Hepatocyte (in vitro differentiated cells): ENCODE measurements around the gene CALHM6. TPM values are rescaled to one million over a fixed set of nuclear protein-coding genes. Genes with fewer than 3 reads are reported as not detected.
A peak's percentile ranks its signal among the peaks of the same experiment; 100 is the strongest.

Experiments
- DNase-seq: peaks from one replicate; pipeline ENCODE4 v3.0.0-alpha.2; 2016; ENCODE audit warnings: low spot score
- H2AFZ ChIP-seq: fragments of 200-600 bp; sonication (generic); 2 replicates; pipeline ENCODE4 v1.6.0; 2016; ENCODE audit warnings: antibody characterized with exemption, mild to moderate bottlenecking
- H3K27ac ChIP-seq: fragments of 200-600 bp; sonication (generic); 2 replicates; pipeline ENCODE4 v1.5.1; 2016; ENCODE audit warnings: mild to moderate bottlenecking
- H3K27me3 ChIP-seq: fragments of 200-600 bp; sonication (generic); 2 replicates; pipeline ENCODE4 v1.6.1; 2016
- H3K36me3 ChIP-seq: fragments of 200-600 bp; sonication (generic); replicated peaks from 2 replicates; pipeline ENCODE4 v1.5.1; 2016; ENCODE audit warnings: low read depth; ENCODE audit not compliant: insufficient read depth
- H3K4me1 ChIP-seq: fragments of 200-600 bp; sonication (generic); 2 replicates; pipeline ENCODE4 v1.5.1; 2016; ENCODE audit warnings: mild to moderate bottlenecking, moderate library complexity; ENCODE audit not compliant: insufficient read depth
- H3K4me2 ChIP-seq: fragments of 200-600 bp; sonication (generic); 2 replicates; pipeline ENCODE4 v1.6.0; 2016
- H3K4me3 ChIP-seq: fragments of 200-600 bp; sonication (generic); 2 replicates; pipeline ENCODE4 v1.5.1; 2016; ENCODE audit warnings: mild to moderate bottlenecking
- H3K79me2 ChIP-seq: fragments of 200-600 bp; sonication (generic); 2 replicates; pipeline ENCODE4 v1.6.0; 2017; ENCODE audit warnings: mild to moderate bottlenecking
- H3K9me2 ChIP-seq: fragments of 200-600 bp; sonication (generic); replicated peaks from 2 replicates; pipeline ENCODE4 v1.6.0; 2017; ENCODE audit warnings: mild to moderate bottlenecking; ENCODE audit not compliant: insufficient read depth
- H3K9me3 ChIP-seq: fragments of 200-600 bp; sonication (generic); 2 replicates; pipeline ENCODE4 v1.5.1; 2016; ENCODE audit warnings: low read depth, mild to moderate bottlenecking
- H4K20me1 ChIP-seq: fragments of 200-600 bp; sonication (generic); 2 replicates; pipeline ENCODE4 v1.6.0; 2016; ENCODE audit warnings: mild to moderate bottlenecking; ENCODE audit not compliant: insufficient read depth, poor library complexity, severe bottlenecking
- CTCF ChIP-seq: fragments of 200-600 bp; sonication (generic); IDR thresholded peaks from 2 replicates; pipeline ENCODE4 v1.5.1; 2016; ENCODE audit warnings: antibody characterized with exemption, mild to moderate bottlenecking; ENCODE audit not compliant: poor library complexity
- EZH2 ChIP-seq: fragments of 200-600 bp; sonication (generic); IDR thresholded peaks from 2 replicates; pipeline ENCODE4 v1.6.1; 2016; ENCODE audit warnings: antibody characterized with exemption, mild to moderate bottlenecking, borderline replicate concordance
- EZH2phosphoT487 ChIP-seq: fragments of 200-600 bp; sonication (generic); IDR thresholded peaks from one replicate; pipeline ENCODE4 v1.6.1; 2018; ENCODE audit warnings: antibody characterized with exemption, mild to moderate bottlenecking, low read depth, moderate library complexity; ENCODE audit not compliant: unreplicated experiment, severe bottlenecking
- WGBS: methylation state at CpG from one replicate; pipeline ENCODE4 v1.1.6; 2016; ENCODE audit warnings: low lambda C conversion rate; ENCODE audit errors: missing lambda C conversion rate; 5-methylcytosine and 5-hydroxymethylcytosine counted together
- polyA plus RNA-seq: library from polyadenylated mRNA; unstranded; fragments of >200 nt; fragmentation: Nextera tagmentation; extraction: Ambion mirVana; gene quantifications from 2 replicates; pipeline ENCODE4 v1.2.1, GENCODE V29; 2016
- total RNA-seq: library from RNA; depleted of rRNA; stranded (reverse); fragments of >200 nt; gene quantifications from 2 replicates; pipeline ENCODE4 v1.2.3, GENCODE V29; 2014

Gene CALHM6
- total and polyA plus RNA-seq, 2 experiments from 2014 or later, result 0.50 to 0.83 TPM

GRCh38 chr6:116507324-116507723, 46.1 kb downstream of the CALHM6 start:
- WGBS, result 91% methylated on average over 3 of the region's 3 CpGs
- Histone ChIP-seq H3K4me1 (no peaks in the 10 kb centered on the region), H3K27me3 (no peaks in the 10 kb centered on the region), H3K27ac (no peak overlapping the region), H3K79me2 (no peaks in the 10 kb centered on the region), H3K9me3 (no peaks in the 10 kb centered on the region), H2AFZ (no peak overlapping the region), H3K4me3 (no peak overlapping the region), H4K20me1 (no peaks in the 10 kb centered on the region), H3K4me2 (no peak overlapping the region), H3K36me3 (no peaks in the 10 kb centered on the region), H3K9me2 (no peaks in the 10 kb centered on the region)
- no peak for DNase-seq
- TF ChIP-seq CTCF, result no peak
- no peak for TF ChIP-seq EZH2phosphoT487
- TF ChIP-seq EZH2, result no peak

- Histone ChIP-seq H3K9me2 (no peaks in the 10 kb centered on the region), H4K20me1 (no peaks in the 10 kb centered on the region)
These were observed 47.4 kb downstream of the CALHM6 start for GRCh38 chr6:116508527-116508926.

GRCh38 chr6:116511424-116512110, 50.4 kb downstream of the CALHM6 start, which contains the start of gene CALHM5:
Gene CALHM5 (plus strand): TSS chr6:116511639. CDS start chr6:116511697, 58 bp downstream.
- Histone ChIP-seq H2AFZ (peak within 1 kb of the TSS; percentile 50), H3K9me3 (no peaks in the 10 kb centered on the region), H3K9me2 (no peaks in the 10 kb centered on the region), H3K79me2 (no peaks in the 10 kb centered on the region), H3K27me3 (no peaks in the 10 kb centered on the region), H3K4me2 (peak within 1 kb of the TSS; percentile 66), H3K4me1 (no peaks in the 10 kb centered on the region), H3K36me3 (no peaks in the 10 kb centered on the region), H4K20me1 (no peaks in the 10 kb centered on the region), H3K27ac (peak within 1 kb of the TSS; percentile 77), H3K4me3 (peak within 1 kb of the TSS; percentile 5)
- TF ChIP-seq EZH2phosphoT487 (no peak), CTCF (peak; percentile 59), EZH2 (no peak)
- peak; percentile 68 for DNase-seq
- 27% methylated on average over 10 of the region's 10 CpGs for WGBS

More at GRCh38 chr6:116508527-116508926, 47.4 kb downstream of the CALHM6 start:
- Histone ChIP-seq H3K79me2 (no peaks in the 10 kb centered on the region), H3K4me2 (no peak overlapping the region), H2AFZ (no peak overlapping the region), H3K9me3 (no peaks in the 10 kb centered on the region), H3K27me3 (no peaks in the 10 kb centered on the region), H3K4me3 (no peak overlapping the region), H3K36me3 (no peaks in the 10 kb centered on the region), H3K27ac (no peak overlapping the region), H3K4me1 (no peaks in the 10 kb centered on the region)
- DNase-seq, result no peak
- no peak for TF ChIP-seq EZH2
- no peak for TF ChIP-seq CTCF
- no peak for TF ChIP-seq EZH2phosphoT487
